ENCODE results near the gene C12orf60.

Gene C12orf60

GRCh38 chr12:14873440-14874185, 70.1 kb downstream of the C12orf60 start:
- DNase-seq (ENCODE audit: low read depth in 2 of 2): no peak

Measured in stimulated activated CD4-positive, alpha-beta T cell treated with anti-CD3 and anti-CD28 coated beads, Interleukin-15, amount 100 ng/mL, for 48 hours (primary cell).